Measurements from ENCODE around the gene GMDS. TPM values are rescaled to one million over a fixed set of nuclear protein-coding genes. Genes with fewer than 3 reads are reported as not detected.

GMDS gene
- total and polyA plus RNA-seq, 2 of the 8 experiments (the other 6 are each of a cell fraction or from before 2014, with no cell fraction given) = 16.8 to 50.0 TPM

GRCh38 chr6:2187826-2188225, 57.6 kb downstream of the GMDS start:
- Histone ChIP-seq H3K23me2 (ENCODE audit: low read depth, low read length) (no peaks in the 10 kb centered on the region; the same call in 1 of the 2 replicates), H3K9me3 (ENCODE audit: insufficient read depth in 2 of 2, low read depth in 1 of 2, low read length in 1 of 2) (no peaks in the 10 kb centered on the region), H2AFZ (ENCODE audit: low read length) (no peak overlapping the region), H4K20me1 (replicated peaks in 1 of 2; ENCODE audit: control insufficient read depth in 1 of 2, insufficient read depth in 2 of 2, low read length in 2 of 2) (no peaks in the 10 kb centered on the region), H3K4me3 (ENCODE audit: extremely low read depth in 1 of 4, insufficient read depth in 2 of 4, low read depth in 3 of 4, low read length in 4 of 4) (no peak overlapping the region), H3K23ac (ENCODE audit: insufficient read length) (no peak overlapping the region), H2BK20ac (ENCODE audit: low read length) (no peak overlapping the region), H3K56ac (replicated peaks; ENCODE audit: insufficient read length, low read depth, low read length) (no peak overlapping the region), H4K5ac (ENCODE audit: insufficient read length, low read depth, low read length) (no peak overlapping the region), H4K8ac (ENCODE audit: extremely low read depth, insufficient read depth, low read length) (no peak overlapping the region), H4K91ac (replicated peaks; ENCODE audit: insufficient read length, low read length) (no peak overlapping the region), H3K36me3 (ENCODE audit: control insufficient read depth in 2 of 4, insufficient read depth in 4 of 4, low read length in 3 of 4) (no peaks in the 10 kb centered on the region), H3K9ac (replicated peaks in 1 of 4; ENCODE audit: extremely low read depth in 1 of 4, low read depth in 3 of 4, low read length in 3 of 4) (no peak overlapping the region), H3K4ac (replicated peaks; ENCODE audit: insufficient read length, low read depth, low read length) (no peak overlapping the region), H2BK12ac (ENCODE audit: low read depth, low read length) (no peak overlapping the region), H3K79me1 (ENCODE audit: low read depth, low read length) (peaks cover 5% of the 10 kb centered on the region; the same call in 1 of the 2 replicates), H3K27ac (ENCODE audit: low read depth, low read length) (no peak overlapping the region), H3K14ac (ENCODE audit: insufficient read length) (no peak overlapping the region), H3K79me2 (ENCODE audit: control insufficient read depth in 1 of 2, insufficient read depth in 2 of 2, low read length in 2 of 2) (peaks cover 0 to 8% of the 10 kb centered on the region in 2 experiments; a peak in 2 of 4 replicates), H3K4me2 (ENCODE audit: insufficient read depth in 1 of 2, low read depth in 2 of 2, low read length in 2 of 2) (no peak overlapping the region), H2BK120ac (replicated peaks; ENCODE audit: low read depth, low read length) (no peak overlapping the region), H2BK15ac (ENCODE audit: low read length) (no peak overlapping the region), H2BK5ac (ENCODE audit: low read depth, low read length) (no peak overlapping the region), H3K18ac (ENCODE audit: extremely low read depth, low read length) (no peak overlapping the region), H2AK5ac (ENCODE audit: low read depth, low read length) (no peak overlapping the region), H3K27me3 (replicated peaks in 1 of 4; ENCODE audit: control insufficient read depth in 3 of 4, extremely low read depth in 1 of 4, insufficient read depth in 3 of 4, low read length in 3 of 4) (no peaks in the 10 kb centered on the region), H3K4me1 (replicated peaks in 1 of 4; ENCODE audit: control insufficient read depth in 3 of 4, insufficient read depth in 4 of 4, low read length in 3 of 4) (no peaks in the 10 kb centered on the region)
- DNase-seq (ENCODE audit: low read depth in 1 of 2, low spot score in 2 of 2) (no peak), FAIRE-seq (no peak)
- ChIA-PET CTCF (ENCODE audit: partially characterized antibody) (interaction anchor here (2.3 kb wide), 1 partner anchor 9 kb away, joined by 8 read pairs; no protein-coding TSS in a partner anchor), POLR2A (ENCODE audit: partially characterized antibody) (interaction anchor here (0.9 kb wide), 1 partner anchor 9 kb away, joined by 3 read pairs; no protein-coding TSS in a partner anchor)
- WGBS, 2 experiments (ENCODE audit: extremely low coverage in 1 of 2, insufficient coverage in 1 of 2, insufficient read length in 1 of 2, insufficient replicate concordance in 2 of 2, low coverage in 1 of 2, low lambda C conversion rate in 2 of 2, missing lambda C conversion rate in 1 of 2) = 67% methylated on average over 3 of the region's 3 CpGs; no CpG with 5 or more reads in 1 of the 2 experiments
- no peak for TF ChIP-seq ATF2 (IDR thresholded peaks at IDR 0.05; ENCODE audit: low read length)
- no peak for TF ChIP-seq E2F6 (IDR thresholded peaks at IDR 0.05)
